ENCODE results near the gene NR1D2.
"Not testable (repeated sequence)": the region's sequence is repeated elsewhere in the genome, so short reads cannot be mapped to it uniquely, and the experiment has no call there.

The NR1D2 gene

DNA sequence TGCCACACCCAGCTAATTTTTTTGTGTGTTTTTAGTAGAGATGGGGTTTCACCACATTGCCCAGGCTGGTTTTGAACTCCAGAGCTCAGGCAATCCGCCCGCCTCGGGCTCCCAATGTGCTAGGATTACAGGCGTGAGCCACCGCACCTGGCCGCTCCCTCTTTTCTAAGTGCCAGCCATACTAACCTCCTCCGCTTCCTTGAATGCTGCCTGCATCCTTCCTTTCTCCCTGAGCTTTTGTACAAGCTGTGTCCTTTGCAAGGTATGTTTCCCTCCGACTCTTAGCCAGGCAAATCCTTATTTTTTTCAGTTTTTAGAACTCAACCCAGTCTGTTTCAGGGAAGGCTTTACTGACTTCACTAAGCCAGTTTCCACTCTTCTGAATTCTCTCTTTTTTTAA lies 60.6 kb downstream of the NR1D2 start:
- no peak for DNase-seq (ENCODE audit: low read depth)
- TF ChIP-seq, protein P1, sequence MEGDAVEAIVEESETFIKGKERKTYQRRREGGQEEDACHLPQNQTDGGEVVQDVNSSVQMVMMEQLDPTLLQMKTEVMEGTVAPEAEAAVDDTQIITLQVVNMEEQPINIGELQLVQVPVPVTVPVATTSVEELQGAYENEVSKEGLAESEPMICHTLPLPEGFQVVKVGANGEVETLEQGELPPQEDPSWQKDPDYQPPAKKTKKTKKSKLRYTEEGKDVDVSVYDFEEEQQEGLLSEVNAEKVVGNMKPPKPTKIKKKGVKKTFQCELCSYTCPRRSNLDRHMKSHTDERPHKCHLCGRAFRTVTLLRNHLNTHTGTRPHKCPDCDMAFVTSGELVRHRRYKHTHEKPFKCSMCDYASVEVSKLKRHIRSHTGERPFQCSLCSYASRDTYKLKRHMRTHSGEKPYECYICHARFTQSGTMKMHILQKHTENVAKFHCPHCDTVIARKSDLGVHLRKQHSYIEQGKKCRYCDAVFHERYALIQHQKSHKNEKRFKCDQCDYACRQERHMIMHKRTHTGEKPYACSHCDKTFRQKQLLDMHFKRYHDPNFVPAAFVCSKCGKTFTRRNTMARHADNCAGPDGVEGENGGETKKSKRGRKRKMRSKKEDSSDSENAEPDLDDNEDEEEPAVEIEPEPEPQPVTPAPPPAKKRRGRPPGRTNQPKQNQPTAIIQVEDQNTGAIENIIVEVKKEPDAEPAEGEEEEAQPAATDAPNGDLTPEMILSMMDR (IDR thresholded peaks at IDR 0.05; ENCODE audit: control insufficient read depth, insufficient read depth, low read depth, low read length, missing control alignments), result no peak
- no peak overlapping the region for H3K4me3 ChIP-seq (ENCODE audit: control insufficient read depth, low read depth, low read length)

DNA sequence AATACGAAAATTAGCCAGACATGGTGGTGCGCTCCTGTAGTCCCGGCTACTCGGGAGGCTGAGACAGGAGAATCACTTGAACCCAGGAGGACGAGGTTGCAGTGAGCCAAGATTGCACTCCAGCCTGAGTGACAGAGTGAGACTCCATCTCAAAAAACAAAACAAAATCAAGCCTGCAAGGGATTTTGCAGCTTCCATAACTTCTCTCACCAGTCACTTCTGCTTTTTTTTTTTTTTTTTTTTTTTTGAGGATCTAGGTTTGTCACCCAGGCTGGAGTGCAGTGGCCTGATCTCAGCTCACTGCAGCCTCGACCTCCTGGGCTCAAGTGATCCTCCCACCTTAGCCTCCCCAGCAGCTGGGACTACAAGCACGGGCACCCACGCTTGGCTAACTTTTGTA lies 65.7 kb downstream of the NR1D2 start:
- not testable (repeated sequence) for DNase-seq (ENCODE audit: low read depth); H3K4me3 ChIP-seq (ENCODE audit: control insufficient read depth, low read depth, low read length)

DNA sequence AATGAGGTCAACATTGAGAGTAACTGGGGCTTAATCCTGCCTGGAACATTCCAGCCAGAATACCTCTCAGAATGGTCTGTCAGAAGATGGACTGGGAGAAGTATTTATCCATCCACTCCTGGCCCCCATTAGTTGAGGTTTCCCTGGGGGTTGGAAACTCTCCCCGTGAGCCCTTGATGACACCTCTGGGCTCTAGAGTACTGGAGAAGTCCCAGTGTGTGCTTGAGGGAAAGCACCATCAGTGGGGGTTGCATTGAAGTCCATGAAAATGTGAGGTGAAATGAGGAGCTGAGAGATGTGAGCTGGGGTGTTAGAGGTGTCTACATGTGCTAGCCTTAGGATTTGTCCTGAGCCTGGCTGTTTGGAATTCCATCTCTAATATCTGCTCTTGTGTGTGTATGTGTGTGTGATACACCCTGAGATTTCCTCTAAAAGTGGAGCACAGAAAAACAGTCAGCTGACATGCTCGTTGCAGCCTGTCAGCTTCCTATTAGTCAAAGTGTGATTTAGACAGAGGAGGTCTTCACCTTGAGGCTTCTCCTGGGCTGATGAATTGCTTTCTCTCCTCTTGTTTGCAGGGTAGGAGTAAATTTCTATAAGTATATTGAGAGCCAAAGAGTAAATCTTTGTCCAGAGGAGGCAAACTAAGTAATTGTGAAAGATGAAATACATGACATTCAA lies 67.6 kb downstream of the NR1D2 start:
- no peak for DNase-seq (ENCODE audit: low read depth)
- TF ChIP-seq, protein P1 (IDR thresholded peaks at IDR 0.05; ENCODE audit: control insufficient read depth, insufficient read depth, low read depth, low read length, missing control alignments), result no peak

DNA sequence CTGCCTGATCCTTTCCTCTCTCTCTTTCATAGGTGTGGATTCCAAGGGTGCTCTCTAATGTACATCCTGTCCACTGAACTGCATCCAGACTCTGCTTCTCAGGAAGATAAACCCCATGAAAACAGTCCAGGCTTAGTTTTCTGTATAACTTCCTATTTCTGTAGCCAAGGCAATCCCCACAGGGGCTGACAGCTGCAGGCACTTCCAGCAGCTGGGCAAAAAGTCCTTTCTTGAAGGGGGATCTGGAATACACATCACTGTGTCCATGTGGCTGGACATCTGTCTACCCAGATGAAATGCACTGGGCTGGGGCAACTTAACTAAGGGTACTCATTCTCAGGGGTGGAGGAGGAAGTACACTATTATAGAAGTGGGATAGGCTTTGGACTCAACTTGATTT lies 72.2 kb downstream of the NR1D2 start:
- DNase-seq (ENCODE audit: low read depth), result no peak
- H3K4me3 ChIP-seq (ENCODE audit: control insufficient read depth, low read depth, low read length), result no peak overlapping the region
- TF ChIP-seq, protein P1 (IDR thresholded peaks at IDR 0.05; ENCODE audit: control insufficient read depth, insufficient read depth, low read depth, low read length, missing control alignments), result no peak

More for the DNA sequence above, 67.6 kb downstream of the NR1D2 start:
- no peak overlapping the region for H3K4me3 ChIP-seq (ENCODE audit: control insufficient read depth, low read depth, low read length)

DNA sequence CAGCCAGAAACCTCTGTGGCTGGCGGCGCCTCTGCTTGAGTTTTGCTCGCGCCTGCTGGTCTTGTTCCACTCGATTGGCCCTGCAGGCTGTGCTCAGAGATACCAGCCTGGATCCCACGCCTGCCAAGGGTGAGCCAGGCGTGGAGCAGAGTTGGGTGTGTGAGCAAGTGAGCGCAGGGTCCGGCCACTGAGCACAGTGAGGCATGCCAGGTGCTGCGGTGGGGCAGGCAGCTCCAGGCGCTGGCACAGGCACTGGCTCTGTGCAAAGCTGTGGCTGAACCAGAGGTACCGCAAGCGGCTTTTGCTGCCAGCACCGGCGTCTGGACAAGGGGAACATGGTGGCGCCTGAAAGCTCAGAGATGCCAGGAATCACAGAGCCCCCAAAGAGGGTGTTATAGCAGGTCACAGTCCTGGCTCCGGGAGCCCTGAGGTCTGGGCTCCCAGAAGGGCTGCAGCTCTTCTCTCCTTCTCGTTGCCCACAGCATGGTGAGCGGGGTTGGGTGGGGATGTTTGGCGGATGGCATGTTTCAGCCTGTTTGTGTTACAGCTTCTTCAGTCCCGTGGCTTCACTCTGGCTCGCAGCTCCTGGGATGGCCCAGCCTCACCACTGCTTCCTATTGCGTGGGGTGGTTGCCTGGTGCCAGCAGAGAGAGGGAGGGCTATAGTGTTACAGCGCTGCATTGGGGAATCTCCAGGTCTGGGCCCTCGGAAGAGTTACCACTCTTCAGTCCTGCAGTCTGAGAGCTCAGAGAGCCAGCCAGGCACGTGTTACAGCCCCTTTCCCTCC lies 73.9 kb downstream of the NR1D2 start:
- no peak overlapping the region for H3K4me3 ChIP-seq (ENCODE audit: control insufficient read depth, low read depth, low read length)

DNA sequence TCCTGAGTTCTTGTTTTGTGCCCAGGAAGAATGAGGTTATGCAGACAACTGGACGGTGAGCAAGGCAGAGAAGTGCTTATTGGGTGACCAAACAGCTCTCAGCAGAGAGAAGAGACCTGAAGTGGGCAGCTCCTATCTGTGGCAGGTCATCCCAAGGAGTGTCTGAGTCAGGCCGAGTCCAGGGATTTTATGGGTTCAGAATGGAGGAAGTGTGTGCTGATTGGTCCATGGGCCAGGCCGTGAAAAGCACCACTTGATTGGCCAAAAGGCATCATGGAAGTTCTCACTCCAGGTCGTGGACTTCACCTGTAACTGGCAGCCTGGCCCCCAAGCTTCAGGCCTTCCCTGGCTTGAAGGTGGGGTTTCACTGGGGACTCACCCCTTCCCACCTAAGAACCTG lies 74.5 kb downstream of the NR1D2 start:
- no peak for DNase-seq (ENCODE audit: low read depth)
- TF ChIP-seq, protein P1 (IDR thresholded peaks at IDR 0.05; ENCODE audit: control insufficient read depth, insufficient read depth, low read depth, low read length, missing control alignments), result no peak
- no peak overlapping the region for H3K4me3 ChIP-seq (ENCODE audit: control insufficient read depth, low read depth, low read length)

More for the DNA sequence above, 73.9 kb downstream of the NR1D2 start:
- DNase-seq (ENCODE audit: low read depth), result no peak
- TF ChIP-seq, protein P1 (IDR thresholded peaks at IDR 0.05; ENCODE audit: control insufficient read depth, insufficient read depth, low read depth, low read length, missing control alignments), result no peak

DNA sequence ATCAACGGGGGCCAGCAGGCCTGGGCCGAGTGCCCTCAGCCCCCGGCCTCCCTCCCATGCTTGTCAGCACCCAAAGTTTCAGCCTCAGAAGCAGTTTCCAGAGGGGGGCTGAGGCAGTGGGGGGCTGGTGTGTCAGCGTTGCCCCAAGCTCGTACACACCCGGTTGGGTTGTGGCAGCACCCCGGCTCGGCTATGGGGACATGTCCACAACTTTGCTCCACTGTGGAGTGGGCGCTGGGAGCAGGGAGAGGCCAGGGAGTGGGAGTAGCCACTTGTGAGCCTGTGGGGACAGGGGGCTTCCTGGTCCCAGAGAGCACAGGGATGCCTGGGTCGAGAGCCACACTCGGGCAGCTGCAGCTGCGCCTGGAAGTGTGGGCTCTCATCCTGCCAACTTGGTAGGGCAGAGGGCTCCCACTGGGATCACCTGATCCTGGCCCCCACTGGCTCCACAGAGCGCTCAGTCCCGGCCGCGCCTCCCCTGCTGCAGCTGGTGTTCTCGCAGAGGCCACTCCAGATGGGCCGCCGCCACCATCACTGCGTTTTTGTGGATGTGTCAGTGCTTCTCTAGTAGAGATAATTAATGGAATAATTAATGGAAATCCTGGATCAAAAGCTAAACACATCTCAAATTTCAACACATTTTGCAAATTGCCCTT lies 75.1 kb downstream of the NR1D2 start:
- TF ChIP-seq, protein P1 (IDR thresholded peaks at IDR 0.05; ENCODE audit: control insufficient read depth, insufficient read depth, low read depth, low read length, missing control alignments), result no peak
- DNase-seq (ENCODE audit: low read depth), result no peak
- H3K4me3 ChIP-seq (ENCODE audit: control insufficient read depth, low read depth, low read length), result no peak overlapping the region
